ENCODE measurements around the gene COL1A1.

DNA sequence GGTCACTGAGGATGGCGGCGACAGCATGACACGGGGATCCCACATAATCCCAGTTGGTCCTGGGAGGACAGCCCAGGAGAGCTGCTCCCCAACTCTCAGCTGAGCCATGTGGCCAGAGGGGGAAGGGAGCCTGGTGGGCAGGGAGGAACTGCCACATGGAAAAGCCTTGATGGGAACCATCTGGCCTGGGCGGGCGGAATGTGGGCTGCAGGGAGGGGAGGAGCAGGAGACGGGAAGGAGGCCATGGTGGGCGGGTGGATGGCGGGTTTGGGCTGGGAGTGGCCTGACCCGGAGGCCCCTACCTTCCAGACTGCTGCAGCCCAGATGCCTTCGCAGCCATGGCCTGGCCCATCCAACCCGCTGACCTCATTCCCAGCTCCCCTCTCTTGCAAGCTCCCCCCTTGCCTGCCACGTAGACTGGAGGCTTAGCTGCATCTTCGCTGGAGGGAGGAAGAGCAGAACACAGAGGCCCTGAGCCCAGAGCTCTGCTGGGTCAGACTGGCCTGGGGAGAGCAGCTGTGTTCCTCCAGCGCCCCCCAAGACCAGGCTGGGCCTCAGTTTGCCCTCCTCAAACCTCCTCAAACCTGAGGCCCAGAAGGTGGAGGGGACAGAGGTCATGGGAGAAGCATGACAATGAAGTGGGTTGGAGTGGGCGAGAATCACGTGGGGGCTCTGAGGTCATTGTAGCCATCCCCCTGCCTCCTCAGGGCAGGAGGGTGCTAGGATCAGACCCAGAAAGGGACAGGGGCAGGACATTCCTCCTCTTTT, 8.2 kb upstream of the COL1A1 start:
- TF ChIP-seq RFX5 (IDR thresholded peaks at IDR 0.05; ENCODE audit: low read length): no peak
- TF ChIP-seq, protein P1, sequence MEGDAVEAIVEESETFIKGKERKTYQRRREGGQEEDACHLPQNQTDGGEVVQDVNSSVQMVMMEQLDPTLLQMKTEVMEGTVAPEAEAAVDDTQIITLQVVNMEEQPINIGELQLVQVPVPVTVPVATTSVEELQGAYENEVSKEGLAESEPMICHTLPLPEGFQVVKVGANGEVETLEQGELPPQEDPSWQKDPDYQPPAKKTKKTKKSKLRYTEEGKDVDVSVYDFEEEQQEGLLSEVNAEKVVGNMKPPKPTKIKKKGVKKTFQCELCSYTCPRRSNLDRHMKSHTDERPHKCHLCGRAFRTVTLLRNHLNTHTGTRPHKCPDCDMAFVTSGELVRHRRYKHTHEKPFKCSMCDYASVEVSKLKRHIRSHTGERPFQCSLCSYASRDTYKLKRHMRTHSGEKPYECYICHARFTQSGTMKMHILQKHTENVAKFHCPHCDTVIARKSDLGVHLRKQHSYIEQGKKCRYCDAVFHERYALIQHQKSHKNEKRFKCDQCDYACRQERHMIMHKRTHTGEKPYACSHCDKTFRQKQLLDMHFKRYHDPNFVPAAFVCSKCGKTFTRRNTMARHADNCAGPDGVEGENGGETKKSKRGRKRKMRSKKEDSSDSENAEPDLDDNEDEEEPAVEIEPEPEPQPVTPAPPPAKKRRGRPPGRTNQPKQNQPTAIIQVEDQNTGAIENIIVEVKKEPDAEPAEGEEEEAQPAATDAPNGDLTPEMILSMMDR (IDR thresholded peaks at IDR 0.05): no peak
- TF ChIP-seq, protein P2, sequence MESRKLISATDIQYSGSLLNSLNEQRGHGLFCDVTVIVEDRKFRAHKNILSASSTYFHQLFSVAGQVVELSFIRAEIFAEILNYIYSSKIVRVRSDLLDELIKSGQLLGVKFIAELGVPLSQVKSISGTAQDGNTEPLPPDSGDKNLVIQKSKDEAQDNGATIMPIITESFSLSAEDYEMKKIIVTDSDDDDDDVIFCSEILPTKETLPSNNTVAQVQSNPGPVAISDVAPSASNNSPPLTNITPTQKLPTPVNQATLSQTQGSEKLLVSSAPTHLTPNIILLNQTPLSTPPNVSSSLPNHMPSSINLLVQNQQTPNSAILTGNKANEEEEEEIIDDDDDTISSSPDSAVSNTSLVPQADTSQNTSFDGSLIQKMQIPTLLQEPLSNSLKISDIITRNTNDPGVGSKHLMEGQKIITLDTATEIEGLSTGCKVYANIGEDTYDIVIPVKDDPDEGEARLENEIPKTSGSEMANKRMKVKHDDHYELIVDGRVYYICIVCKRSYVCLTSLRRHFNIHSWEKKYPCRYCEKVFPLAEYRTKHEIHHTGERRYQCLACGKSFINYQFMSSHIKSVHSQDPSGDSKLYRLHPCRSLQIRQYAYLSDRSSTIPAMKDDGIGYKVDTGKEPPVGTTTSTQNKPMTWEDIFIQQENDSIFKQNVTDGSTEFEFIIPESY (IDR thresholded peaks at IDR 0.05; ENCODE audit: borderline replicate concordance, low read depth): no peak
- peak; percentile 94 for TF ChIP-seq POLR2AphosphoS5 (IDR thresholded peaks at IDR 0.05; ENCODE audit: low read depth, low read length)
- TF ChIP-seq RAD21 (IDR thresholded peaks at IDR 0.05; ENCODE audit: low read length): 0 out of 2 replicates have a peak, but pooled peaks have one; percentile 9
- TF ChIP-seq TAF1 (IDR thresholded peaks at IDR 0.05; ENCODE audit: borderline replicate concordance, low read depth, low read length): peak; percentile 85
- TF ChIP-seq, protein P3, sequence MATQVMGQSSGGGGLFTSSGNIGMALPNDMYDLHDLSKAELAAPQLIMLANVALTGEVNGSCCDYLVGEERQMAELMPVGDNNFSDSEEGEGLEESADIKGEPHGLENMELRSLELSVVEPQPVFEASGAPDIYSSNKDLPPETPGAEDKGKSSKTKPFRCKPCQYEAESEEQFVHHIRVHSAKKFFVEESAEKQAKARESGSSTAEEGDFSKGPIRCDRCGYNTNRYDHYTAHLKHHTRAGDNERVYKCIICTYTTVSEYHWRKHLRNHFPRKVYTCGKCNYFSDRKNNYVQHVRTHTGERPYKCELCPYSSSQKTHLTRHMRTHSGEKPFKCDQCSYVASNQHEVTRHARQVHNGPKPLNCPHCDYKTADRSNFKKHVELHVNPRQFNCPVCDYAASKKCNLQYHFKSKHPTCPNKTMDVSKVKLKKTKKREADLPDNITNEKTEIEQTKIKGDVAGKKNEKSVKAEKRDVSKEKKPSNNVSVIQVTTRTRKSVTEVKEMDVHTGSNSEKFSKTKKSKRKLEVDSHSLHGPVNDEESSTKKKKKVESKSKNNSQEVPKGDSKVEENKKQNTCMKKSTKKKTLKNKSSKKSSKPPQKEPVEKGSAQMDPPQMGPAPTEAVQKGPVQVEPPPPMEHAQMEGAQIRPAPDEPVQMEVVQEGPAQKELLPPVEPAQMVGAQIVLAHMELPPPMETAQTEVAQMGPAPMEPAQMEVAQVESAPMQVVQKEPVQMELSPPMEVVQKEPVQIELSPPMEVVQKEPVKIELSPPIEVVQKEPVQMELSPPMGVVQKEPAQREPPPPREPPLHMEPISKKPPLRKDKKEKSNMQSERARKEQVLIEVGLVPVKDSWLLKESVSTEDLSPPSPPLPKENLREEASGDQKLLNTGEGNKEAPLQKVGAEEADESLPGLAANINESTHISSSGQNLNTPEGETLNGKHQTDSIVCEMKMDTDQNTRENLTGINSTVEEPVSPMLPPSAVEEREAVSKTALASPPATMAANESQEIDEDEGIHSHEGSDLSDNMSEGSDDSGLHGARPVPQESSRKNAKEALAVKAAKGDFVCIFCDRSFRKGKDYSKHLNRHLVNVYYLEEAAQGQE (IDR thresholded peaks at IDR 0.05; ENCODE audit: low read depth, low read length): peak; percentile 68
- TF ChIP-seq, protein P4, sequence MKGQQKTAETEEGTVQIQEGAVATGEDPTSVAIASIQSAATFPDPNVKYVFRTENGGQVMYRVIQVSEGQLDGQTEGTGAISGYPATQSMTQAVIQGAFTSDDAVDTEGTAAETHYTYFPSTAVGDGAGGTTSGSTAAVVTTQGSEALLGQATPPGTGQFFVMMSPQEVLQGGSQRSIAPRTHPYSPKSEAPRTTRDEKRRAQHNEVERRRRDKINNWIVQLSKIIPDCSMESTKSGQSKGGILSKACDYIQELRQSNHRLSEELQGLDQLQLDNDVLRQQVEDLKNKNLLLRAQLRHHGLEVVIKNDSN (IDR thresholded peaks at IDR 0.05; ENCODE audit: borderline replicate concordance, low read depth): peak; percentile 80
- TF ChIP-seq GATA2 (CRISPR knock-in tag; IDR thresholded peaks at IDR 0.05): no peak
- TF ChIP-seq MXI1 (IDR thresholded peaks at IDR 0.05; ENCODE audit: low read depth, low read length): peak; percentile 97; the same call in 1 of the 2 replicates
- TF ChIP-seq TEAD4 (IDR thresholded peaks at IDR 0.05; ENCODE audit: borderline replicate concordance, insufficient read depth): peak; percentile 95
- peak; percentile 90 to 91; a peak in 3 of 4 replicates for TF ChIP-seq EP300 (IDR thresholded peaks at IDR 0.05; ENCODE audit: borderline replicate concordance in 1 of 2, low read depth in 1 of 2, low read length in 1 of 2)
- peak; percentile 74; the same call in 1 of the 2 replicates for TF ChIP-seq NFIC (IDR thresholded peaks at IDR 0.05; ENCODE audit: borderline replicate concordance)
